Keratinocyte (primary cell): ENCODE data around the gene RANBP9. TPM values are rescaled to one million over a fixed set of nuclear protein-coding genes. Genes with fewer than 3 reads are reported as not detected.

Experiments used
- DNase-seq: peaks from one replicate; pipeline ENCODE4 v3.0.0-alpha.2; 2011; ENCODE audit warnings: low read depth, missing footprints, low spot score
- FAIRE-seq: peaks from 2 replicates; lab custom pipeline; 2011; peaks lifted over from hg19 to GRCh38; lab: Jason Lieb, UNC
- H2AFZ ChIP-seq: 2 replicates; pipeline ENCODE4 v1.6.0; 2012; ENCODE audit warnings: low read length, control low read depth, inconsistent platforms; ENCODE audit not compliant: control insufficient read depth
- H3K27ac ChIP-seq: 2 replicates; pipeline ENCODE4 v1.5.1; 2011; ENCODE audit warnings: low read length; ENCODE audit not compliant: control insufficient read depth, insufficient read depth
- H3K27me3 ChIP-seq: 3 replicates; pipeline ENCODE4 v1.6.0; 2011; ENCODE audit warnings: low read length; ENCODE audit not compliant: control insufficient read depth, insufficient read depth; ENCODE audit errors: extremely low read depth
- H3K36me3 ChIP-seq, 2 experiments: 2 replicates in 1 of 2; 3 replicates in 1 of 2; pipeline ENCODE4 v1.5.1; 2011; ENCODE audit warnings: low read length in 2 of 2, mild to moderate bottlenecking in 1 of 2; ENCODE audit not compliant: control insufficient read depth in 2 of 2, insufficient read depth in 2 of 2; ENCODE audit errors: extremely low read depth in 1 of 2
- H3K4me1 ChIP-seq: 3 replicates; pipeline ENCODE4 v1.5.1; 2011; ENCODE audit warnings: low read length; ENCODE audit not compliant: control insufficient read depth, insufficient read depth; ENCODE audit errors: extremely low read depth
- H3K4me2 ChIP-seq: 3 replicates; pipeline ENCODE4 v1.6.0; 2011; ENCODE audit warnings: low read depth, low read length; ENCODE audit not compliant: control insufficient read depth, insufficient read depth; ENCODE audit errors: extremely low read depth
- H3K4me3 ChIP-seq, 3 experiments: fragments of 200-600 bp in 1 of 3; sonication (generic) in 1 of 3; 2 replicates in 2 of 3; 3 replicates in 1 of 3; pipeline ENCODE4 v1.5.1; 2011 to 2016; ENCODE audit warnings: low read length in 3 of 3, mild to moderate bottlenecking in 3 of 3, control low read depth in 2 of 3, inconsistent platforms in 1 of 3, low read depth in 1 of 3, mixed read lengths in 1 of 3, mixed run types in 1 of 3, moderate library complexity in 1 of 3; ENCODE audit not compliant: control insufficient read depth in 2 of 3, insufficient read depth in 2 of 3; ENCODE audit errors: extremely low read depth in 1 of 3
- H3K79me2 ChIP-seq: 2 replicates; pipeline ENCODE4 v1.6.0; 2012; ENCODE audit warnings: low read length; ENCODE audit not compliant: control insufficient read depth, insufficient read depth
- H3K9ac ChIP-seq: 3 replicates; pipeline ENCODE4 v1.6.0; 2011; ENCODE audit warnings: low read length; ENCODE audit not compliant: control insufficient read depth, insufficient read depth; ENCODE audit errors: extremely low read depth
- H3K9me1 ChIP-seq: 3 replicates; pipeline ENCODE4 v1.6.0; 2011; ENCODE audit warnings: low read length; ENCODE audit not compliant: control insufficient read depth, insufficient read depth; ENCODE audit errors: extremely low read depth
- H3K9me3 ChIP-seq: 2 replicates; pipeline ENCODE4 v1.5.1; 2012; ENCODE audit warnings: low read depth, low read length; ENCODE audit not compliant: control insufficient read depth
- H4K20me1 ChIP-seq: 3 replicates; pipeline ENCODE4 v1.6.0; 2011; ENCODE audit warnings: low read length; ENCODE audit not compliant: control insufficient read depth, insufficient read depth; ENCODE audit errors: extremely low read depth
- EZH2 ChIP-seq: IDR thresholded peaks from one replicate; pipeline ENCODE4 v1.6.1; 2012; ENCODE audit warnings: inconsistent platforms, mild to moderate bottlenecking, low read length, moderate library complexity
- dilution Hi-C: fragments of 300-500 bp; cut with MboI; formaldehyde crosslinking; loops from one replicate; pipeline ENCODE4 v1.7.0; 2020; ENCODE audit warnings: low sequenced_read_pairs; ENCODE audit not compliant: extremely low pct_ligation_motif_present
- polyA plus RNA-seq, 5 experiments: library from polyadenylated mRNA; depleted of rRNA in 3 of 5; stranded (reverse) in 3 of 5; stranded (forward) in 1 of 5; unstranded in 1 of 5; fragments of >200 nt; gene quantifications; 1 replicate in 1 of 5; 2 replicates in 3 of 5; 3 replicates in 1 of 5; pipeline versions ENCODE4 v1.2.1 to v1.2.3, GENCODE V29; 2011 to 2012; ENCODE audit warnings: missing spikeins in 2 of 5, low read depth in 1 of 5, low replicate concordance in 1 of 5
- TF ChIP-seq, protein P1 (sequence below), 3 experiments: IDR thresholded peaks in 1 of 3; conservative IDR thresholded peaks in 1 of 3; optimal IDR thresholded peaks in 1 of 3; 2 replicates in 2 of 3; 3 replicates in 1 of 3; pipeline versions ENCODE3 to v1.5.1; 2011; ENCODE audit warnings: low read length in 3 of 3, mild to moderate bottlenecking in 3 of 3, moderate library complexity in 2 of 3, control low read depth in 1 of 3, inconsistent platforms in 1 of 3; ENCODE audit not compliant: insufficient read depth in 2 of 3; ENCODE audit errors: extremely low read depth in 1 of 3

Gene RANBP9
- polyA plus RNA-seq, 1 donor (not counting 4 experiments of a cell fraction or from before 2014, with no cell fraction given), result 36.7 TPM

DNA sequence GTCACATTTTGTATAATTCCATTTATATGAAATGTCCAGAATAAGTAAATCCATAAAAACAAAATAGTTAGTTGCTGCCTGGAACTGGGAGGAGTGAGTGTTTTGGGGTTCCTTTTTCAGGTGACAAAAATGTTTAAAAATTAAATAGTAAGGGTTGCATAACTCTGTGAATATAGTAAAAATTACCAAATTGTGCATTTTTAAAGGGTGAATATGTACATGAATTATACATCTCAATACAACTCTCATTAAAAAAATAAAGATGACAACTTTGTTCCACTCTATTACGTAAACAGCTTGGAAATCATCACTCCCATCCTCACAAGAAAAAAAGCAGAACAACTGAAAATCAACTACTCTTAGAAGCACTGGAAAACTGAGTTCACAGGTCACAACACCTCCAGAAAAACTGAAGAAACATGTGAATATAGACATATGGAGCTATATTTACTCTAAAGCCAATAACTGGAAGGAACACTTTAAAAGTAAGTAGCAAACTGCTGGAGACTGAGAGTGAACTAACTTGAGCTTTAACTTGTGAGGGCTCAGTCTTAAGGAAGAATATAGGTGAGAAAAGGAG lies 40.0 kb downstream of the RANBP9 start:
- H3K4me1 ChIP-seq, result peaks cover 16% of the 10 kb centered on the region
- no peak overlapping the region for H3K27ac ChIP-seq
- no peaks in the 10 kb centered on the region for H4K20me1 ChIP-seq
- no peak overlapping the region for H3K4me3 ChIP-seq
- no peak overlapping the region for H2AFZ ChIP-seq
- TF ChIP-seq, protein P1, sequence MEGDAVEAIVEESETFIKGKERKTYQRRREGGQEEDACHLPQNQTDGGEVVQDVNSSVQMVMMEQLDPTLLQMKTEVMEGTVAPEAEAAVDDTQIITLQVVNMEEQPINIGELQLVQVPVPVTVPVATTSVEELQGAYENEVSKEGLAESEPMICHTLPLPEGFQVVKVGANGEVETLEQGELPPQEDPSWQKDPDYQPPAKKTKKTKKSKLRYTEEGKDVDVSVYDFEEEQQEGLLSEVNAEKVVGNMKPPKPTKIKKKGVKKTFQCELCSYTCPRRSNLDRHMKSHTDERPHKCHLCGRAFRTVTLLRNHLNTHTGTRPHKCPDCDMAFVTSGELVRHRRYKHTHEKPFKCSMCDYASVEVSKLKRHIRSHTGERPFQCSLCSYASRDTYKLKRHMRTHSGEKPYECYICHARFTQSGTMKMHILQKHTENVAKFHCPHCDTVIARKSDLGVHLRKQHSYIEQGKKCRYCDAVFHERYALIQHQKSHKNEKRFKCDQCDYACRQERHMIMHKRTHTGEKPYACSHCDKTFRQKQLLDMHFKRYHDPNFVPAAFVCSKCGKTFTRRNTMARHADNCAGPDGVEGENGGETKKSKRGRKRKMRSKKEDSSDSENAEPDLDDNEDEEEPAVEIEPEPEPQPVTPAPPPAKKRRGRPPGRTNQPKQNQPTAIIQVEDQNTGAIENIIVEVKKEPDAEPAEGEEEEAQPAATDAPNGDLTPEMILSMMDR (optimal IDR thresholded peaks at IDR 0.05 in 1 of 3, IDR thresholded peaks at IDR 0.05 in 1 of 3, conservative IDR thresholded peaks at IDR 0.05 in 1 of 3; ENCODE audit: extremely low read depth in 1 of 3, insufficient read depth in 2 of 3, low read length in 3 of 3), result no peak
- TF ChIP-seq EZH2, result no peak
- DNase-seq, result no peak
- H3K9me1 ChIP-seq, result no peaks in the 10 kb centered on the region
- H3K36me3 ChIP-seq, result no peaks in the 10 kb centered on the region
- no peak overlapping the region for H3K9ac ChIP-seq
- no peaks in the 10 kb centered on the region for H3K27me3 ChIP-seq
- no peak overlapping the region for H3K4me2 ChIP-seq
- no peak for FAIRE-seq
- H3K9me3 ChIP-seq, result no peaks in the 10 kb centered on the region
- peaks cover 80% of the 10 kb centered on the region for H3K79me2 ChIP-seq
- dilution Hi-C loops, result no loop called here

DNA sequence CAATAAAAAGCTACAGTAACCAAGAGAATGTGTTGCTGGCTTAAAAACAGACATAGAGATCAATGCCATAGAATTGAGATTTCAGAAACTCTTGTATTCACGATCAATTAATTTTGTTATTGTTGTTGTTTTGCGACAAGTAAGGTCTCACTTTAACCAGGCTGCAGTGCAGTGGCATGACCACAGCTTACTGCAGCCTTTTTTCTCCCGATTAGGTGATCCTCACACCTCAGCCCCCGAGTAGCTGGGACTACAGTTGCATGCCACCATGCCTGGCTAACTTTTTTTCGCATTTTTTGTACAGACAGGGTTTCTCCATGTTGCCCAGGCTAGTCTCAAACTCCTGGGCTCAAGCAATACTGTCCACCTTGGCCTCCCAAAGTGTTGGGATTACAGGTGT lies 42.2 kb downstream of the RANBP9 start:
- FAIRE-seq (no peak), DNase-seq (no peak)
- no peaks in the 10 kb centered on the region for H3K36me3 ChIP-seq
- no peak overlapping the region for H2AFZ ChIP-seq
- no peak overlapping the region for H3K27ac ChIP-seq
- no peak overlapping the region for H3K4me2 ChIP-seq
- no peaks in the 10 kb centered on the region for H3K27me3 ChIP-seq
- no peak overlapping the region for H3K9ac ChIP-seq
- no peaks in the 10 kb centered on the region for H3K9me1 ChIP-seq
- no peak overlapping the region for H3K4me3 ChIP-seq
- peaks cover 18% of the 10 kb centered on the region for H3K4me1 ChIP-seq
- peaks cover 84% of the 10 kb centered on the region for H3K79me2 ChIP-seq
- dilution Hi-C loops, result no loop called here
- no peaks in the 10 kb centered on the region for H4K20me1 ChIP-seq
- H3K9me3 ChIP-seq, result no peaks in the 10 kb centered on the region
- TF ChIP-seq, protein P1 (optimal IDR thresholded peaks at IDR 0.05 in 1 of 3, IDR thresholded peaks at IDR 0.05 in 1 of 3, conservative IDR thresholded peaks at IDR 0.05 in 1 of 3; ENCODE audit: extremely low read depth in 1 of 3, insufficient read depth in 2 of 3, low read length in 3 of 3), result no peak
- TF ChIP-seq EZH2, result no peak
